Activated naive CD8-positive, alpha-beta T cell treated with anti-CD3 and anti-CD28 coated beads, Interleukin-2, amount 50 U/mL, for 16 hours (primary cell): Measurements from ENCODE around the gene SCNN1B.
"Not testable (repeated sequence)": the region's sequence is repeated elsewhere in the genome, so short reads cannot be mapped to it uniquely, and the experiment has no call there.

Source experiments
- DNase-seq: peaks from one replicate; pipeline ENCODE4 v3.0.0-alpha.2; 2020; ENCODE audit warnings: low read depth, low spot score

The SCNN1B gene

DNA sequence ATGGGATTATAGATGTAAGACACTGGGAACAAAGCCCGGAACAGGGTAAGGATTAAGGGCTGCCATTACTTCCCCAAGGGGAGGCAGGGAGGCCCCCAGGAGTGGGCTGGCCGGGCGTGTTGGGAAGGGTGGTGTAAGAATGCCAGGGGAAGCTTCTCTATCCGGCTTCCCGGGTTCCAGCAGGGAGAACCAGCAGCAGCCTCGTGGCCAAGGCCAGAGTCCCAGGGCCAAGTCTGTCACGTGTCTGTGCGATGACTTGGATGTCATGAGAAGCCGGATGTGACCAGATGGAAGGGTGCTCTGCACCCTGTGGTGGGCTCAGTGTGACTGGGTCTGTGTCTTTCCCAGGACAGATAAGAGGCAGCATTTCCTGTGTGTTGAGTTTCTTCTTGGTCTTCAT lies 52.1 kb downstream of the SCNN1B start:
- DNase-seq, result no peak

DNA sequence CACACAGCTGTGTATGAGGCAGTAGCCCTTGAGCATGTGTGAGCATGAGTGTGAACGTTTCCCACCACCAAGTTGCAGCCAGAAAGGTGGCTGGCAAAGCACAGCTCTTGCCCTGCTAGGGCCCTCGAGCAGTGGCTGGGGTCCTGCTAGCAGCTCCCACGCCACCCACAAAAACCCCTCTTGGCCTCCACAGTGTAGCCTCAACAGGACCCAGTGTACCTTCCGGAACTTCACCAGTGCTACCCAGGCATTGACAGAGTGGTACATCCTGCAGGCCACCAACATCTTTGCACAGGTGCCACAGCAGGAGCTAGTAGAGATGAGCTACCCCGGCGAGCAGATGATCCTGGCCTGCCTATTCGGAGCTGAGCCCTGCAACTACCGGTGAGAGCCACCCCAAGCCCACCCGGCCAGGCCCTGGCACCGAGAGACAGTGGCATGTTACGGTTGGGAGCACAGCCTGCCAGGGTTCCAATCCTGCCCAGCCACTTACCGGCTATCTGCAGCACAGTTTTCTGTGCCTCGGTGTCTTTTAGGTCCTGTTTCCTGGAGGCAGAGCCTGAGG lies 53.1 kb downstream of the SCNN1B start:
- DNase-seq, result no peak

- no peak for DNase-seq
These were observed 54.8 kb downstream of the SCNN1B start for GRCh38 chr16:23356941-23357340.

GRCh38 chr16:23357761-23358290 lies 55.7 kb downstream of the SCNN1B start:
- DNase-seq, result no peak

DNA sequence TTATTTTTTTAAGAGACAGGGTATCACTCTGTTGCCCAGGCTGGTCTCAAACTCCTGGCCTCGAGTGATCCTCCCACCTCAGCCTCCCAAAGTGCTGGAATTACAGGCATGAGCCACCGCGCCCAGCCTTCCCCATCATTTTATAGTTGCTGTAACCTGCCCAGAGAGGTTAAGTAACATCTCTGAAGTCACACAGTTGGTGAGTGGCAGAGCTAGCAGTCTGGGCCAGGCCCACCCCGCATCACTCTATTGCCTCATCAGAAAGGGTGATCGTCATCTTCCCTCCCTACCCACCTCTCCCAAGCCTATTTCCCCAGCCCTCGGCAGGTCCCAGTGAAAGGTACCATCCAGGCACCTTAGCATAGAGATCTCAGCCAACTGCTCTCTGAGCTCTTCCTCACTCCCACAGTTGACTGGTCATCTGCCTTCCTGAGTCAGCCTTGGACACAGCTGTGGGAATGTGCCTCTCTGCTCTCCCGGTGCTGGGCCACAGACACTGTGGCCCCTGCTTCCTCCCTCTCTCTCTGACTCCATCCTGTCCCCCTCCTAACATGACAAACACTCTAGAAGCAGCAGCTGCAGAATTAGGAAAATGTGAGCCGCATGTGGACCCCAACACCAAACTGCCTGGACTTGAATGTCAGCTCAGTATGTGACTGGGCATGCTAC lies 57.1 kb downstream of the SCNN1B start:
- no peak for DNase-seq

- no peak for DNase-seq
These were observed 60.6 kb downstream of the SCNN1B start for GRCh38 chr16:23362460-23363317.

- no peak for DNase-seq
These were observed 63.6 kb downstream of the SCNN1B start for GRCh38 chr16:23365602-23366240.

- not testable (repeated sequence) for DNase-seq
These were observed 64.2 kb downstream of the SCNN1B start for GRCh38 chr16:23366341-23366740.

DNA sequence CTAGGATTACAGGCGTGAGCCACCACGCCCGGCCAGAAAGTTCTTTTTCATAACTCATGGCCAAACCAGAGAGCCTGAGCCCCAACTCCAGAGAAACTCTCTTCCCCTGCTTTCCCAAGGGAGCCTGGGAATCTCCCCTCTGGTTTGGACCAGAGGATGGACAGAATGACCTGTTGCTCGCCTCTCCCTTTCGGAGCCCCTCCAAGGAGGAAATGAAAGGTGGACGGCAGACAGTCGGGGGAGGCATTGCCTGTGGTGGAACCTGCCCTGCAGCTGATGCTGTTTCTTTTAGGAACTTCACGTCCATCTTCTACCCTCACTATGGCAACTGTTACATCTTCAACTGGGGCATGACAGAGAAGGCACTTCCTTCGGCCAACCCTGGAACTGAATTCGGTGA lies 65.5 kb downstream of the SCNN1B start:
- DNase-seq, result no peak

DNA sequence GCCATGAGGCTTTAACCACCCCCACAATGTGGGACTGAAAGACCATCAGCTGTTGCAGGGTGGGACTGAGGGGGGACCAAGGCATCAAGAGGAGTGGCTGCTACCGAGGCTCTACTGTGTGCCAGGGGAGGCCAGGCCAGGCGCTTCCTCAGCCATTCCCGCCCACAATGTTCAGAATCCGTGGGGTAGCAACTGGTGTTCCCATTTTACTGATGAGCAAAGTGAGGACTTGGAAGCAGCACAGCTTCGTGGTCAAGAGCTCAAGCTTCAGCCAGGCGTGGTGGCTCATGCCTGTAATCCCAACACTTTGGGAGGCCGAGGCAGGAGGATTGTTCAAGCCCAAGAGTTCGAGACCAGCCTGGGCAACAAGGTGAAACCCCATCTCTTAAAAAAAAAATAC lies 65.9 kb downstream of the SCNN1B start:
- DNase-seq, result no peak

GRCh38 chr16:23368469-23368868 lies 66.4 kb downstream of the SCNN1B start:
- DNase-seq, result no peak

DNA sequence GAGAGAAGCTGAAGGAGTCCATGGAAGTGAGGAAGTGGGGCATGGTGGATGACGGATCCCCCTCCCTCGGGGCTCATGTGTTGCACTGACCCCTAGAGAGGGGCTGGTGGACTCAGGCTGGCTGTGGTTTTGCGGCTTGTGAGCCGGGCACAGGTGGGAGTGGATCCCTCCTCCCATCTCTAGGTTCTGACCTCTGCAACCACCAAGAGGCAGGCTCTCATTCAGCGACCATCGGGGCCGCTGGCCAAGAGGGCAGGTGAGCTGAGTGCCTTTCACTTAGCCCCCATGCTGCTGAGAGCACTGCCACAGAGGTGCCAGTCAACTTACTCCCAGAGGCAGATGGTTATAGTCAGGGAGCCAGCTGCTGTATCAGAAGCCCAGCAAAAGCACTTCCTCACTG lies 67.3 kb downstream of the SCNN1B start:
- DNase-seq, result no peak

- no peak for DNase-seq
These were observed 69.3 kb downstream of the SCNN1B start for GRCh38 chr16:23371368-23371767.

DNA sequence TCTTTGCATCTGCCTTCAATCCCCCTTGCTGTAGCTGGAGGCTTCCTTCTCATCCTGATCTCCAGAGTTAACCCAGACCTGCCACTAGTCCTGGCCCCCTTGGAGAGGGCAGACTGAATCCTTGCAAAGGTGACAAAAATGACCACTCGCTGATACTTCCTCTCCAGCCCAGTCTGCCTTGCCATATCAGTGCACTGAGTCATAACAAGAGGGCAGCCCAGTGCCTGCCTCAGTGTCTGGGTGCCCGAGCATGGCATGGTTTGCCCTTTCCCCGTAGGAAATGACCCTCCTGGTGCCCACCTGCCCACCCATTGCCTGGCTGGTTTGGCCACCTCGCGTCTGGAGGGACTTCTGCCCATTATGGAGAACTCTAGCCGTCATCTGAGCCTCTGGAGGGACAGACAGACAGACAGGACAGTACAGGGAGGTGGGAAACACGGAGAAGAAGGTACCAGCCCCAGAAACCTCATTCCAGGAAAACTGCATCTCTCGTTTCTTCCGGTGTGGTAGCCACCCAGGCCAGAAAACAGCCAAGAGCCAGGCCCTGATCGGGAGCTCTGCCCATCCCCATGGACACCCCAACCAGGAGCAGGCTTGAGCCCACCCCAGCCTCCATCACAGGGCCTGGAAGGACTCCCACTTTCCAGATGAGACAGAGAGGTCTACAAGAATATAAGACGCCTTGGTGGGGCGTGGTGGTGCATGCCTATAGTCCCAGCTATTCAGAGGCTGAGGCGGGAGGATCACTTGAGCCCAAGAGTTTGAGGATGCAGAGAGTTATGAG lies 71.5 kb downstream of the SCNN1B start:
- no peak for DNase-seq

DNA sequence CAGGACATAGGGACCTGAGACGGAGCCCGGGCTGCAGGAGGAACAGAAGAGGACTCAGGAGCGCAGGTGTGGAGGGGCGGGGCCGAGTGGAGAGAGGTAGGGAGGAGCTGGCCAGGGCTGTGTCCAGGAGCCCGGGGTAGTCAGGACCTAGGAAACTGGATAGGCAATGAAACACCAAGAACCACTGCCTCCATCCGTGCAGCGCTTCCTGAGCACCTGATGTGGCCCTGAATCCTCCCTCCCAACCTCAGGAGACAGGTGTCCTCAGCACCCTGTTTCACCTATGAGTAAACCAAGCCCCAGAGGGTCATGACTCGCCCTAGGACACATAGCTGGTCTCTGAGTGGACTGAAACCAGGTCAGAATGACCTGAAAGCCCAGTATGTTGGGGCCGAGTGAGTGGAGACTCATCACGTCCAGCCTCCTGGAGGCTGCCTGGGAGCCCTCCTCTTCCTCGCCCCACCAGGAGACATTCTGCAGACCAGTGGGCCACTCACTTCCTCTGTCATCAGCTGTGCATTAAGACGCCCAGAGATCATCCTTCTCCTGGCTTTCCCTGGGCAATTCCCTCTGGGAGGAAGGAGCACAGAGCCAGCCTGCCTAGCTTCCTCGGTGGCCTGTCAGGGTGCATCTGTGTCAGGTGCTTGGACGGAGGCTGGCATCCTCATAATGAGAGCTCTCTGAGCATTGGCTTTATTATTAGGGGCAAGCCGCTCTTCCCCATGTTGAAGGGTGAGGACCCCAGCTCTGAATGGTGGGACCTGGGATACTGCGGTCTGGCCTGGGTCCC lies 72.8 kb downstream of the SCNN1B start:
- no peak for DNase-seq

- no peak for DNase-seq
These were observed 73.5 kb downstream of the SCNN1B start for GRCh38 chr16:23375643-23376042.

- DNase-seq, result no peak
These were observed 75.2 kb downstream of the SCNN1B start for GRCh38 chr16:23377071-23377931.

DNA sequence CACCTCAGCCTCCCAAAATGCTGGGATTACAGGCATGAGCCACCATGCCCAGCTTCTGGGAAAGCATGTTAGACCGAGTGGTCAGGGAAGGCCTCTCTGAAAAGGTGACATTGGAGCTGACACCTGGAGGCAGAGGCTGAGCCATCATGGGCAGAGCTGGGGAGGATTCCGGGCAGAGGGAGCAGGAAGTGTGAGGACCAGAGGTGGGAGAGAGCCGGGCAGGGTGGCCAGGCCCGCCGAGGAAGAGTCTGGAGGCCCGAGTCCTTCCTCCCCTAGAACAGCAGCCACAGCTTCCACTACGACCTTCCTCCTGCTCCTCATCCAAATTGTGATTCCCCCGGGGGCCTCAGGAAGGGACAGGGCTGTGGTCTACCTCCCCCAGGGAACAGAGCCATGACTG lies 76.2 kb downstream of the SCNN1B start:
- no peak for DNase-seq

DNA sequence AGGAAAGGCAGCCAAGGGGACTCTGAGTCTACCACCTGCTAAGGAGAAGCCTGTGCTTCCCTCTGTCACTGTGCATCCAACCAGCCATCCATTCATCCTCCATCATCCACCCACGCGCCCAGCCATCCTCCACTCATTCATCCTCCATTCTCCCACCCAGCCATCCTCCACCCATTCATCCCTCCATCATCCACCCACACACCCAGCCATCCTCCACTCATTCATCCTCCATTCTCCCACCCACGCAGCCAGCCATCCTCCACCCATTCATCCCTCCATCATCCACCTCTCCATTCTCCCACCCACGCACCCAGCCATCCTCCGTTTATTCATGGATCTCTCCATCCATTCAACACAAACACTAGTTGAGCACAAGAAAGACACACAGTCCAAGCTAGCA lies 76.8 kb downstream of the SCNN1B start:
- DNase-seq, result no peak

DNA sequence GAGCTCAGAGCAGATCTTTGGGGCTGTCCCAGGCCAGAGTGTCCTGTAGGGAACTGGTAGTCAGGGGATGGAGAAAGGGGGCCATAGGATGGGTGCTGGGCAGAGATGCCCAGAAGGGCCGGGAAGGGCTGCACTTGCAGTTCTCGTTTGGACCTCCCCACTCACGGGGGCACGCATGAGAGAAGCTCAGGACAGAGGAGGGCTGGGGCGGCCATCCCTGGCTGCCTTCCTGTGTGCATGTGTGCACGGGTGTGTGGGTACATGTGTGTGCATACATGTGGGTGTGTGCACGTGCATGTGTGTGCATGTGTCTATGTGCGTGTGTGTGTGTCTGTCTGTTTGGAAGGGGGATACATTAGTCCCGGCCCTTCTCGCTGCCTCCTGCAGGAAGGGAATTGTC lies 77.6 kb downstream of the SCNN1B start:
- DNase-seq, result no peak
